ENCODE results near the gene GPR132.

GPR132 gene

GRCh38 chr14:105094193-105094907 lies 29.1 kb upstream of the GPR132 start:
- TF ChIP-seq POLR2A (IDR thresholded peaks at IDR 0.05; ENCODE audit: low read length) (no peak), GATA1 (IDR thresholded peaks at IDR 0.05; ENCODE audit: low read depth, low read length) (no peak)
- DNase-seq = no peak

GRCh38 chr14:105093431-105094192 lies 28.4 kb upstream of the GPR132 start:
- TF ChIP-seq GATA1 (IDR thresholded peaks at IDR 0.05; ENCODE audit: low read depth, low read length) (no peak), POLR2A (IDR thresholded peaks at IDR 0.05; ENCODE audit: low read length) (no peak)
- no peak for DNase-seq

- DNase-seq = no peak
- no peak for TF ChIP-seq POLR2A (IDR thresholded peaks at IDR 0.05; ENCODE audit: low read length)
- no peak for TF ChIP-seq GATA1 (IDR thresholded peaks at IDR 0.05; ENCODE audit: low read depth, low read length)
Observed at GRCh38 chr14:105093038-105093430, 27.8 kb upstream of the GPR132 start.

- no peak for TF ChIP-seq GATA1 (IDR thresholded peaks at IDR 0.05; ENCODE audit: low read depth, low read length)
- DNase-seq = no peak
Observed at GRCh38 chr14:105092171-105093037, 27.2 kb upstream of the GPR132 start.

- TF ChIP-seq POLR2A (IDR thresholded peaks at IDR 0.05; ENCODE audit: low read length) (no peak), GATA1 (IDR thresholded peaks at IDR 0.05; ENCODE audit: low read depth, low read length) (no peak)
- DNase-seq = no peak
Observed at GRCh38 chr14:105091517-105092170, 26.4 kb upstream of the GPR132 start.

- no peak for DNase-seq
- TF ChIP-seq POLR2A (IDR thresholded peaks at IDR 0.05; ENCODE audit: low read length) = no peak
- no peak for TF ChIP-seq GATA1 (IDR thresholded peaks at IDR 0.05; ENCODE audit: low read depth, low read length)
Observed at GRCh38 chr14:105091054-105091516, 25.9 kb upstream of the GPR132 start.

GRCh38 chr14:105090493-105091053 lies 25.3 kb upstream of the GPR132 start:
- peak; percentile 79 to 88 for DNase-seq
- no peak for TF ChIP-seq POLR2A (IDR thresholded peaks at IDR 0.05; ENCODE audit: low read length)
- TF ChIP-seq GATA1 (IDR thresholded peaks at IDR 0.05; ENCODE audit: low read depth, low read length) = no peak

GRCh38 chr14:105089746-105090492 lies 24.7 kb upstream of the GPR132 start:
- no peak for DNase-seq
- no peak for TF ChIP-seq GATA1 (IDR thresholded peaks at IDR 0.05; ENCODE audit: low read depth, low read length)
- no peak for TF ChIP-seq POLR2A (IDR thresholded peaks at IDR 0.05; ENCODE audit: low read length)

GRCh38 chr14:105088812-105089745 lies 23.8 kb upstream of the GPR132 start:
- TF ChIP-seq POLR2A (IDR thresholded peaks at IDR 0.05; ENCODE audit: low read length) (no peak), GATA1 (IDR thresholded peaks at IDR 0.05; ENCODE audit: low read depth, low read length) (no peak)
- DNase-seq = no peak

GRCh38 chr14:105087963-105088811 lies 23.0 kb upstream of the GPR132 start:
- TF ChIP-seq POLR2A (IDR thresholded peaks at IDR 0.05; ENCODE audit: low read length) (no peak), GATA1 (IDR thresholded peaks at IDR 0.05; ENCODE audit: low read depth, low read length) (no peak)
- no peak for DNase-seq

All from erythroblast (primary cell).